Testis (tissue), 2 donors: ENCODE results near the gene AVP.

Experiments used
- CTCF ChIP-seq, 3 experiments: fragments of 450-650 bp in 2 of 3; fragments of 200-600 bp in 1 of 3; sonication (generic) in 1 of 3; IDR thresholded peaks; one replicate each; pipeline ENCODE4 v1.5.1; 2016 to 2019; ENCODE audit warnings: antibody characterized with exemption in 3 of 3, mild to moderate bottlenecking in 2 of 3, moderate library complexity in 1 of 3
- POLR2A ChIP-seq: fragments of 450-650 bp; IDR thresholded peaks from one replicate; pipeline ENCODE4 v1.6.1; 2017; ENCODE audit warnings: antibody characterized with exemption, mild to moderate bottlenecking, moderate library complexity

DNA sequence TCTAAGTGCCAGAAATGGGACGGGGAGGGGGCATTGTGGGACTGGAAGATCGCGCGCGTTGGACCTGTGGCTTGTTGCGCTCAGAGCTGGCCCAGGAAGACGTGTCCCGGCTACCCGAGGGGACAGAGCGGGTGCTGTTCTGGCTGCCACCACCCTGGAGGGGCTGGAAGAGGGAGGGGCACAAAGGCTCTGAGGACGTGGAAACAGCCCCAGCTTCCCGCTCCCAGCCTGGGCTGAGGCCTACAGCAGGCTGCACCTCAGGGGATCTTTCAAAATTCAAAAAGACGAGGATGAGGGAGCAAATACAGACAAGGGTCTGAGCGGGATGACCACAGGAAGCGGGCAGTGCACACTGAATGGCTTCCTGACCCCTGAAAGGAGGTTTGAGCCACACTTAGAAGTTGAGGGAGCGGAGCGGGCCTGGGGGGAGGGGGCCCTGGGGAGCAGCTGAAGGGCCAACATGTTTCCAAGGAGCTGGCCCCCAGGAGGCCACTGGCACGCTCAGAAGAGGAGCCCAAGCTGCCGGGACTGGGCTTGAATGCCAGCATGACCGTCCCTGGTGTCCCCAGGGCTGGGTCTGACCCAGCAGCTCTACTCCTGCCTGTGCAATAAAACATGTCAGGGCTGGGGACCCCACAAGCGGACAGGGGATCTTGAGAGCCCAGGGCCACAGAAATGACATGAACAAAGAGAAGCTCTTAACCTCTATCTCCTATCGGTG, 11.8 kb downstream of the AVP start:
- TF ChIP-seq CTCF (IDR thresholded peaks at IDR 0.05) (no peak), POLR2A (no peak)
